Thymus (tissue), 11 donors: ENCODE measurements around the gene NPC1L1. TPM values are rescaled to one million over a fixed set of nuclear protein-coding genes. Genes with fewer than 3 reads are reported as not detected.
"Not testable (repeated sequence)": the region's sequence is repeated elsewhere in the genome, so short reads cannot be mapped to it uniquely, and the experiment has no call there.

Source experiments
- DNase-seq, 9 donors: peaks; one replicate each; pipeline ENCODE4 v3.0.0-alpha.2; 2013; ENCODE audit warnings: low spot score in 9 of 9, low read depth in 6 of 9, missing footprints in 1 of 9
- H3K27ac ChIP-seq, 2 donors: one replicate each; pipeline ENCODE4 v1.5.1; 2013; ENCODE audit warnings: control low read depth in 1 of 2, low read depth in 1 of 2, low read length in 1 of 2, mild to moderate bottlenecking in 1 of 2, moderate library complexity in 1 of 2
- H3K27me3 ChIP-seq, 2 donors: one replicate each; pipeline ENCODE4 v1.5.1; 2013; ENCODE audit warnings: low read length in 1 of 2; ENCODE audit not compliant: control insufficient read depth in 2 of 2, insufficient read depth in 1 of 2
- H3K36me3 ChIP-seq, 2 donors: one replicate each; pipeline ENCODE4 v1.5.1; 2013; ENCODE audit warnings: low read length in 1 of 2, mild to moderate bottlenecking in 1 of 2, moderate library complexity in 1 of 2; ENCODE audit not compliant: control insufficient read depth in 2 of 2, insufficient read depth in 2 of 2
- H3K4me1 ChIP-seq, 2 donors: one replicate each; pipeline ENCODE4 v1.5.1; 2013; ENCODE audit warnings: low read length in 2 of 2; ENCODE audit not compliant: control insufficient read depth in 2 of 2, insufficient read depth in 2 of 2
- H3K4me3 ChIP-seq, 2 donors: one replicate each; pipeline ENCODE4 v1.5.1; 2013; ENCODE audit warnings: low read length in 2 of 2, control low read depth in 1 of 2, mild to moderate bottlenecking in 1 of 2
- H3K9me3 ChIP-seq, 2 donors: one replicate each; pipeline ENCODE4 v1.5.1; 2013; ENCODE audit warnings: low read length in 1 of 2, mild to moderate bottlenecking in 1 of 2; ENCODE audit not compliant: control insufficient read depth in 2 of 2, insufficient read depth in 1 of 2
- WGBS: extraction: QIAGEN DNeasy Blood & Tissue Kit; methylation state at CpG from one replicate; pipeline ENCODE4 v1.1.7; 2013; 5-methylcytosine and 5-hydroxymethylcytosine counted together
- polyA plus RNA-seq: library from polyadenylated mRNA; stranded (reverse); fragments of 200-250 nt; gene quantifications from one replicate; pipeline ENCODE4 v1.2.3, GENCODE V29; 2013
- total RNA-seq: library from RNA; stranded (reverse); fragments of 120-200 nt; gene quantifications from one replicate; pipeline ENCODE4 v1.2.4, GENCODE V29; 2013
- donor health status: healthy.

NPC1L1 gene
- total and polyA plus RNA-seq, 2 donors: under 0.01 to 0.14 TPM

DNA sequence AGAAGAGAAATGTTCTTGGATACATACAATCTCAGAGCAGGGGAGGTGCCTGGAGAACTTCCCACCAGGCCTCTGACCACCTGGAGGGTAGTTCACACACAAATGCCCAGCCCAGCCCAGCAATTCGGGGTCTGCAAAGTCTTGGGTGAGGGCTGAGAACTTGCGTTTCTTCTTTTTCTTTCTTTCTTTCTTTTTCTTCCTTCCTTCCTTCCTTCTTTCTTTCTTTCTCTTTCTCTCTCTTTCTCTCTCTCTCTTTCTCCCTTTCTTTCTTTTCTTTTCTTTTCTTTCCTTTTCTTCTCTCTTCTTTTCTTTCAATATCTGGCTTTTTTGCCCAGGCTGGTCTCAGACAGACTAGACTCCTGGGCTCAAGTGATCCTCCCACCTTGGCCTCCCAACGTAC lies 22.4 kb downstream of the NPC1L1 start:
- H3K9me3 ChIP-seq: no peaks in the 10 kb centered on the region
- DNase-seq: no peak
- WGBS: 86% methylated on average over 3 of the region's 3 CpGs
- H3K27me3 ChIP-seq: peaks cover 0 to 3% of the 10 kb centered on the region in 2 donors
- no peak overlapping the region for H3K4me3 ChIP-seq
- H3K36me3 ChIP-seq: no peaks in the 10 kb centered on the region
- H3K4me1 ChIP-seq: no peaks in the 10 kb centered on the region
- no peak overlapping the region for H3K27ac ChIP-seq

DNA sequence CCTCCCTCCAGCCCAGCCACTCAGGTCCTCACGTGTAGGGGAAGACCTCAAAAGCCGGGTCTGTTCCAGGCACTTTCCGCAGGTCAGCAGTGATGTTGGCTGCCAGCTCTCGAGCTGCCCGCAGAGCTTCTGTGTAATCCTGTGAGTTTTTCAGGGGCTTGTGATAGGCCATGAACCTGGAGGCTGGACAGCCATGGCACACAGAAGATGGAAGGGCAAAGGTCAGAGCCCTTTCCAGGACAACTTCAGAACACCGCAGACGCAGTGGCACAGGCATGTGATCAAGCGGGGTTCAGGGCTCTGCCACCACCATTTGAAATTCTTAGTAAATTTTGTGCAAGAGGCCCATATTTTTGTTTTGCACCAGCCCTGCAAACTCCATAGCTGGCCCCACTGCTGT lies 24.0 kb downstream of the NPC1L1 start:
- no peak for DNase-seq
- WGBS: 90% methylated on average over 8 of the region's 8 CpGs
- H3K36me3 ChIP-seq: no peaks in the 10 kb centered on the region
- no peaks in the 10 kb centered on the region for H3K4me1 ChIP-seq
- H3K9me3 ChIP-seq: no peaks in the 10 kb centered on the region
- H3K27ac ChIP-seq: no peak overlapping the region
- H3K4me3 ChIP-seq: no peak overlapping the region
- peaks cover 0 to 3% of the 10 kb centered on the region in 2 donors for H3K27me3 ChIP-seq

DNA sequence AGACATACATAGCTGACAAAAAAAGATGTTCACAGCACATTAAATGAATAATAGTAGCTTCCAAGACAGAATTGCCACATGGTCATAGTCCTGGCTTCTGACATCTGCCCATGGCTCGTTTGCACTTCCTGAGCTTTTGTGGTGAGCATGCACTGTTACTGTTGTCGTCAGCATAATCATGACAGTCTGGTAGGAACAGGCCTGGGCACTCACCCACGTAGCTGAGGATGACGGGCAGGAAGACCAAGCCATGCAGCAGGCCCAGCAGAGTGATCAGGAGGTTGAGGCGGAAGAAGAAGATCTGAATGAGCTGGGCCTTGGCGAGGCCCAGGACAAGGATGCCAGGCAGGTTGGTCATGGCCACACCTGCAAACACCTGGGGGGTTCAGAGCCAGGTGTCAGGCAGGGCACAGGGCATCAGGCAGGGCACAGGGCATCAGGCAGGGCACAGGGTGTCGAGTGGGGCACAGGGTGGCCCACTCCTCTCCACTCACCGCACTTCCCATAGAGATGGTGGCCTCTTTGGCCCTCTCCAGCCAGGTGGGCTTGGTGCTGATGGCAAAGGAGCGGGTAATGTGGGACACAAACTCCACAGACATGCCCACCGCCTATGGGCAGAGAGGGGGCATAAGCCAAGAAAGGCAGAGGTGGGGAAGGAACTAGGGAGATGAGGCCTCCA lies 25.4 kb downstream of the NPC1L1 start:
- 88% methylated on average over 10 of the region's 10 CpGs for WGBS
- H3K36me3 ChIP-seq: no peaks in the 10 kb centered on the region
- peaks cover 0 to 3% of the 10 kb centered on the region in 2 donors for H3K27me3 ChIP-seq
- no peaks in the 10 kb centered on the region for H3K4me1 ChIP-seq
- H3K27ac ChIP-seq: no peak overlapping the region
- no peak for DNase-seq
- no peaks in the 10 kb centered on the region for H3K9me3 ChIP-seq
- no peak overlapping the region for H3K4me3 ChIP-seq

DNA sequence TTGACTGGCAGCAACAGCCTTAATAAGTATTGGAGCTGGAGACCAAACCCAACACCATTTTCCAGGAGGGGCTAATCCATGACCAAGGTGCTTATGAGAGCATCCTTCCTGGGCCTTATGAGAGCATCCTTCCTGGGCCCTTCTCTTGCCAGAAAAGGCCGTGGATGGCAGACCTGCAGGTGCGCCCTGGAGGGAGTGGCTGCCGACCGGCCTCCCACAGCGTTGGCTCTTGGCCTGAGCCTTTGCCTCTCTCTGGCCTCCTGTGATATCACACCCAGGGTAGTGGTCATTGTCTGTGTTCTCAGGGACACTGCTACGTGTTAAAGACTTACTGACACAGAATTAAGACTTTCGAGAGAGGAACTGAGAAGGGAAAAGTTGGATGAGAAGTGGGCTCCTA lies 28.4 kb downstream of the NPC1L1 start:
- no peaks in the 10 kb centered on the region for H3K4me1 ChIP-seq

DNA sequence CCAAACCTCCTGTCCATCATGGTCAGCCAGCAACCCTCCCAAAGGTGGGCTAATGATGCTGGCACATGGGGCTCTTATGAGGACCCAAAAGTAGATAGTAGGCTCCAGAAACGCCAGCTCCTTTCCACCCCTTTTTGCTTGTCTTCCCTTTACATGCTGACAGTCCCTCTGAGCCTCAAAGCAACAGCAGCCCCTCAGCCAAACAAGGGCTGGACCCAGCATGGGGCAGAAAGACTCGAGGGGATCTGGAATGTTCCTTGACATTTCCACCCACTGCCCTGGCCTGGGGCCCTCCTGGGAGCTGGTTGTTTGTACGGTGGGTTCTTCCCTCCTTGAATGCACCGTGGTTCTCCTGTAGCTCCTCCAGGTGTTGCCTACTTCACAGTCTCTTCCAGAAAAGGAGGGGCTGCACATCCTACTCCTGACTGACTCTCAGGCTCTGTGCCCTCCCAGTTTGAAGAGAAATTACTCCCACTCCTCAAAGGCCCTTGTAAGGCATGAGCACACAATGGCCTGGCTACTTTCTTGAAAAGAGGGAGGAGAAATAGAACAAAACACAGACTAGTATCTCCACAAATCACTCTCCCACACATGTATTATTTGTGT lies 29.2 kb downstream of the NPC1L1 start:
- no peak overlapping the region for H3K4me3 ChIP-seq
- WGBS: 78% methylated on average over 4 of the region's 4 CpGs
- no peak overlapping the region for H3K27ac ChIP-seq
- H3K36me3 ChIP-seq: no peaks in the 10 kb centered on the region
- no peaks in the 10 kb centered on the region for H3K9me3 ChIP-seq
- peaks cover 0 to 3% of the 10 kb centered on the region in 2 donors for H3K27me3 ChIP-seq
- H3K4me1 ChIP-seq: no peaks in the 10 kb centered on the region
- DNase-seq: no peak

More for the DNA sequence above, 28.4 kb downstream of the NPC1L1 start:
- H3K36me3 ChIP-seq: no peaks in the 10 kb centered on the region
- WGBS: 87% methylated on average over 7 of the region's 7 CpGs
- no peak overlapping the region for H3K27ac ChIP-seq
- H3K4me3 ChIP-seq: no peak overlapping the region
- no peak for DNase-seq
- H3K27me3 ChIP-seq: peaks cover 0 to 3% of the 10 kb centered on the region in 2 donors
- no peaks in the 10 kb centered on the region for H3K9me3 ChIP-seq

DNA sequence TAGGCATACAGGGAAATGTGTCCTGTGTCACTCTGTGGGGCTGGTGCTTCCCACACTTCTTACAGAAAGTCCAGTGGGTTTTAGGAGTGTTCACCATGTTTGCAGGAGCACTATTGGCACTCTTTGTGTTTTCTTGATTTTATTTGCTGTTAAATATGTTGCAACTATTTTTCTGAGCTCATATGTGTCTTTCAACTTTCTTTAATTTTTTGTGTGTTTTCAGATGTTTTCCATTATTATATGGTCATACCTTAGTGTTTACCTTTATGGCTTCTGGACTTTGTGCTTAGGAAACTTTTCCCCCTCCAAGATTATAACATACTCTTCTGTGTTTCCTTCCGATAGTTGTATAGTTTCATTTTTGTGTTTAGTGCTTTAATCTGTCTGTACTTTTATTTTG lies 29.9 kb downstream of the NPC1L1 start:
- H3K36me3 ChIP-seq: no peaks in the 10 kb centered on the region
- no peak overlapping the region for H3K27ac ChIP-seq
- no peaks in the 10 kb centered on the region for H3K9me3 ChIP-seq
- no peaks in the 10 kb centered on the region for H3K4me1 ChIP-seq
- peaks cover 0 to 3% of the 10 kb centered on the region in 2 donors for H3K27me3 ChIP-seq
- WGBS: 92% methylated on average over 1 of the region's 1 CpG
- H3K4me3 ChIP-seq: no peak overlapping the region
- no peak for DNase-seq

DNA sequence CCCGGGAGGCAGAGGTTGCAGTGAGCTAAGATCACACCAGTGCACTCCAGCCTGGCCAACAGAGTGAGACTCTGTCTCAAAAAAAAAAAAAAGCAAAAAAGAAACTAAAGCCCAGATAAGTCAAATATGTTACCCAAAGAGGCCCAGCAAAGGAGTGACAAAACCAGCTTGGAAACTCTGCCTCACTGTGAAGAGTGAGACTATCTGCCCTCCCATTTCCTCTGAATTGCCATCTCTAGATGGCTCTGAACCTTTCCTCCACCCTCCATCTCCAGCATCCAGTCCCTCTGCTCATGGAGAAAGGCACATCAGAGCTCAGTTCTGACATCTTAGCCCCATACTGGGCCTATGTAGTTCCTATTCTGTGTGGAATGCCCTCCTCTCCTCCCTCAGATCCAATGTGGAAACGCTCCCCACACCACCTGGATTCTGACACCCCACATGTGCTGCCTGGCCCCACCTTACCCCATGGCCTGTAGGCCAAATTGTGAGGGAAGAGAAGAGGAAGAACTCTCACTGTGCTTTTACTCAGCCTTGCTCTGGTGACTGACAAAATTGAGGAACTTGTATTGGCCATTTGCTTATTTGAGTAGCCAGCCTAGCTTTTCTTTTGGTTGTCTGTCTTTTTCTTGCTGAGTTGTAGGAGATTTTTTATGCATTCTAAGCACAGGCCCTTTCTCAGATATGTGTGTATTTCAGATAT lies 32.7 kb downstream of the NPC1L1 start:
- Histone ChIP-seq H3K27me3 (peaks cover 0 to 3% of the 10 kb centered on the region in 2 donors), H3K27ac (no peak overlapping the region), H3K4me3 (no peak overlapping the region), H3K9me3 (no peaks in the 10 kb centered on the region), H3K4me1 (no peaks in the 10 kb centered on the region), H3K36me3 (no peaks in the 10 kb centered on the region)
- WGBS: 71% methylated on average over 2 of the region's 2 CpGs
- no peak for DNase-seq

DNA sequence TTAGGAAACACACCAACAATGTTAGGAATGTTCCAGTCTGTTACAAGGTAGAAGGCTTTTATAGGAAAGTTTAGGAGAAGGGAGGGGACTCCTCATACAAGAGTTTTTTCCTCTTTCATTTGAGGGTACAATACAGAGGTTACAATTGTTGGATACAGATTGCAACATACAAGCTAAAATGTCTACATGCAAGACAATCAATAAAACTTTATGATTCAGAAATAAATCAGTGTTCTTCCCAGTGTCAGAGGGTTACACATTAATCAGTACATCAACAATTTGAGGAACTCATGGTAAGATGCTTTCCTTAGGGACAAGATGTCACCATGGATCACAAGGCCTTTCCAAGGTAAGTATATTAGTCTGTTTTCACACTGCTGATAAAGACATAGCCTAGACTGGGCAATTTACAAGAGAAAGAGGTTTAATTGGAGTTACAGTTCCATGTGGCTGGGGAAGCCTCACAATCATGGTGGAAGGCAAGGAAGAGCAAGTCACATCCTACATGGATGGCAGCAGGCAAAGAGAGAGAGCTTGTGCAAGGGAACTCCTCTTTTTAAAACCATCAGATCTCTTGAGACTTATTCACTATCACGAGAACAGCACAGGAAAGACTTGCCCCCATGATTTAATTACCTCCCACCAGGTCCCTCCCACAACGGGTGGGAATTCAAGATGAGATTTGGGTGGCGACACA lies 34.4 kb downstream of the NPC1L1 start:
- not testable (repeated sequence) for H3K27ac ChIP-seq, H3K4me3 ChIP-seq, H3K9me3 ChIP-seq, H3K36me3 ChIP-seq, H3K27me3 ChIP-seq, DNase-seq, H3K4me1 ChIP-seq
- WGBS: 85% methylated on average over 3 of the region's 3 CpGs

DNA sequence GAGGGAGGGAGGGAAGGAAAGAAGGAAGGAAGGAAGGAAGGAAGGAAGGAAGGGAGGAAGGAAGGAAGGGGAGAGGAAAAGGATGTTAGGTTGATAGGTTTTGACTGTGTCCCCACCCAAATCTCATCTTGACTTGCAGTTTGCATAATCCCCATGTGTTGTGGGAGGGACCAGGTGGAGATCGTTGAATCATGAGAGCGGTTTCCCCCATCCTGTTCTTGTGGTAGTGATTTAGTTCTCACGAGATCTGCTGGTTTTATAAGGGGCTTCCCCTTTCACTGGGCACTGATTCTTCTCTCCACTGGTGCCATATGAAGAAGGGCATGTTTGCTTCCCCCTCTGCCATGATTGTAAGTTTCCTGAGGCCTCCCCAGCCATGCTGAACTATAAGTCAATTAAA lies 35.5 kb downstream of the NPC1L1 start:
- no peaks in the 10 kb centered on the region for H3K4me1 ChIP-seq
- 68% methylated on average over 3 of the region's 3 CpGs for WGBS
- H3K27me3 ChIP-seq: no peaks in the 10 kb centered on the region
- H3K4me3 ChIP-seq: no peak overlapping the region
- H3K27ac ChIP-seq: no peak overlapping the region
- DNase-seq: no peak
- H3K9me3 ChIP-seq: no peaks in the 10 kb centered on the region
- no peaks in the 10 kb centered on the region for H3K36me3 ChIP-seq
